Fibroblast of upper back skin (primary cell): ENCODE measurements around the gene IMP3.

ENCODE experiments used
- DNase-seq: peaks from one replicate; pipeline ENCODE4 v3.0.0-alpha.2; 2013

Gene IMP3

DNA sequence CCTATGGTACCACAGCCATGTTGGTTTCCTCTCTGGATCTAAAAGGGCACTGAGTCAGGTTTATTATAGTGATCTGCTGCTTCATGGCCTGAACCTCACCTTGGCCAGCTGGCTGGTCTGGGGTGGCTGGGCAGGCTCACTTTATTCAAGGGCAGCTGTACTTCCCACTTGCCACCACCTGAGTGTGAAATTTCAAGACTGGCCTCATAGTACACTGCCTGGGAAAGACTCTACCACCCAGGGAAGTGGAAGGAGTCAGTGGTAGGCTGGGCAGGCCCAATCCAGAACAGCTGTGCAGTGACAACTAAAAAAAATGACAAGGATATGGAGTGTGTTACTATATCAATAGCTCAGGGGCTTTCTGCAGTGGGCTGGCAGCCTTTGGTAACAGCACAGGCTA is 23.3 kb downstream of the IMP3 start:
- no peak for DNase-seq

- peak; percentile 45 for DNase-seq
Observed at GRCh38 chr15:75606711-75607699, 33.0 kb downstream of the IMP3 start.

DNA sequence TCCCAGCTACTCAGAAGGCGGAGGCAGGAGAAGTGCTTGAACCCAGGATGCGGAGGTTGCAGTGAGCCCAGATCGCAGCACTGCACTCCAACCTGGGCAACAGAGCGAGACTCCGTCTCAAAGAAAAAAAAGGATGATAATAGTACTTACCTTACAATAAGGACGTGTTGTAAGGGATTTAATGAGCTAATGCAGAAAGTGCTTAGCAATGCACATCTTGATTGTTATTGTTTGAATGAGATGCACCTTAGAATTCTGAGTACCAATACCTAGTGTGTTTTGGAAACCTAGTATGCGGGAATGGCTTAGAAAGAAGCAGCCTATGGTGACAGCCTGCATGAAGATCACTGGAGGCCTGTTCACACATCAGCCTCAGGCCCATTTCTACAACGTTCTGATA is 34.0 kb downstream of the IMP3 start:
- DNase-seq, result no peak

- DNase-seq, result no peak
Observed at GRCh38 chr15:75599401-75599800, 40.6 kb downstream of the IMP3 start.

DNA sequence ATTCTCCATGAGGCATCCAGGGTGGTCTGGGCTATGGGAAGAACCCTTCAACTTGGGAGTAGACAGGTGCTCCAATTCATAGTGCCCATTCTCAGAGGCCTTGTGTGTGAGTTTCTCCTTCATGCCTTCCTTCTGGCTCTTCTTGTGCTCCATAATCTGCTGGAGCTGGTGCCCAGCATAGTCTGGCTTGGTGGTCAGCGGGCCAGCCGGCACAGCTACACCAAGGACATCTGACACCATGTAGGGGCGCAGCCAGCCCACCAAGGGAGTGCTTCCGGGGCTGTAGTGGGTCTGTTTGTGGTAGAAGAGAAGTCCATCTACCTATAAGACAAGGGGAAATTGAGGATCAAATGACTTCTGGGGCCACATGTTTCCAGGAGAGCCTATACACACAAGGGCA is 41.7 kb downstream of the IMP3 start:
- no peak for DNase-seq

DNA sequence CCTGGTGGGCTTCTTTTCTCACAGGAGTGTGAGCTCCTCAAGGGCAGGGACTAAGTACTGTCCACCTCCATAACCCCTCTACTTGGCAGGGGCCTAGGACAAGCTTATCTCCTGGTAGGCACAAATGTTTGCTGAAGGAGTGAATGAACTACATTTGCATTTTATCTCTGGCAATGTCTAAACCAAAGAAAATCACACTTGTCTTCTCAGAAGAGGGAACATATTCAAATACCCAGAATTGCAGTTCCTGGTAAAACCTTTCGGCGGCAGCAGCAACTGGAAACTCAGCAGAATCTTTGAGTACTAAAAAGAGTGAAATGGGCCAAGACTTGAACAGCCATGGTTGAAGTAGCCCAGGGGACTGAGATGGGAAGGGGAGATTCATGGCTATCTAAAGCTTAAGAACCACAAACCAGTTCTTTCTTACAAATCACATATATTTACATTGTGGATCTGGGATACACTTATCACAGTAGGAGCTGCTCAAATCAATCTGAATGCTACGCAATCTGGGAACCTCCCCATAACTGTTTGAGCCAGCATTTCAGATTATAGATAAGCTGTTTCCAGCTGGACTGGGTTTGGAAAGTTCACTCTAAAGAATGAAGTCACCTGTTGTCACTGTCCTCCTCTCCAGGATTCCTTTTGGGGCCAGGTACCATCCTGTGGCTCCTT is 42.2 kb downstream of the IMP3 start:
- DNase-seq, result no peak

GRCh38 chr15:75596703-75597345 is 43.2 kb downstream of the IMP3 start:
- DNase-seq, result no peak

DNA sequence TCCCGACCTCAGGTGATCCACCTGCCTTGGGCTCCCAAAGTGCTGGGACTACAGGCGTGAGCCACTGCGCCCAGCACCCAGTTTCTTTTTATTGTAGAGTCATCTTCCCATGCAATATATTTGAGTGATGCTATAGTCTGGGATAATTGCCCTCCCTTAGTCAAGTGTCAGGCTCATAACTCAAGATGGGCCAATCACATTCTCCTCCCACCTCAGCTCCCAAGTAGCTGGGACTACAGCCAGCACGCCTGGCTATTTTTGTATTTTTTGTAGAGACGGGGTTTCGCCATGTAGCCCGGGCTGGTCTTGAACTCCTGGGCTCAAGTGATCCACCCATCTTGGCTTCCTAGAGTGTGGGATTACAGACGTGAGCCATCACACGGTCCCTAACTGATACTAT is 45.7 kb downstream of the IMP3 start:
- DNase-seq, result no peak

GRCh38 chr15:75591655-75592364 is 48.2 kb downstream of the IMP3 start:
- DNase-seq, result no peak

- DNase-seq, result no peak
Observed at GRCh38 chr15:75590239-75590638, 49.8 kb downstream of the IMP3 start.
